Hematopoietic multipotent progenitor cell treated with erythropoietin and hydrocortisone succinate and interleukin-3 and kit ligand, for 17 days (in vitro differentiated cells): ENCODE results near the gene SLC22A12.

Experiments used
- DNase-seq: peaks from one replicate; pipeline ENCODE4 v3.0.0-alpha.2; 2015; ENCODE audit warnings: low spot score

SLC22A12 gene

GRCh38 chr11:64647019-64647779 is 56.2 kb downstream of the SLC22A12 start:
- DNase-seq = no peak

- no peak for DNase-seq
Measured at GRCh38 chr11:64648551-64648950, 57.5 kb downstream of the SLC22A12 start.

- DNase-seq = no peak
Measured at GRCh38 chr11:64649291-64649697, 58.3 kb downstream of the SLC22A12 start.

- no peak for DNase-seq
Measured at GRCh38 chr11:64650923-64651523, 60.0 kb downstream of the SLC22A12 start.
